NB4 (cell line): ENCODE measurements around the gene PTCH1.

Experiments used
- POLR2A ChIP-seq: IDR thresholded peaks from 2 replicates; pipeline ENCODE4 v1.6.1; 2011; ENCODE audit warnings: mild to moderate bottlenecking; ENCODE audit not compliant: insufficient read length; ENCODE audit errors: extremely low read depth
- TF ChIP-seq, protein P1 (sequence below): IDR thresholded peaks from one replicate; pipeline ENCODE4 v1.5.1; 2012; ENCODE audit warnings: low read depth, low read length

DNA sequence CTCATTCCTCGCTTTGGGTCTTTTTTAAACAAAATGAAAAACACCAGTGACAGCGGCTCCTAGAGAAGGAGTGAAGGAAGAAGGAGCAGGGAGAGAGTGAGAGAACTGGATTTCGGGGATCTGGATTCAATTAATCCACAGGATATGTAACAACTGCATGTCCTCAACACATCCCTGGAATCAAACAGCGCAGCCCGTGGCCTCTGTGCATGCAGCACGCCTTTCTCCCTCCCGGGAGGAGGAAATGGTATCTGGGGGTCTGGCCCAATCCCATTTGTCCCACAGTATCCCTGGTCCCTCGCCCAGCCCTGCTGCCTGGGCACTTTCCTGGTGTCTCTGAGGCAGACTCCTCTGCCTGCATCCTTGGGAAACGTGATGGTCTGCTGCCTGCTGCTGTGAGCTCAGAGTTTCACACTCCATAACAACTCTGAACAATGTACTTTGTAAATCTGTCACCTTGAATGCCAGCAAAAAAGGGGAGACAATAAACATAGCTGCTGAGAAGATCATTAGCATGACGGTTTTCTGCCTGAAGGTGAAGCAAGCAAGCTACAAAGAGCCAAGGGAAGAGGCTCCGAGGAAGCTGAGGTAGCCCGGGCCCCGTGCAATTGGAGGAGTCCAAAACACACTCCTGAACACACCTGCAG is 56.1 kb downstream of the PTCH1 start:
- TF ChIP-seq, protein P1, sequence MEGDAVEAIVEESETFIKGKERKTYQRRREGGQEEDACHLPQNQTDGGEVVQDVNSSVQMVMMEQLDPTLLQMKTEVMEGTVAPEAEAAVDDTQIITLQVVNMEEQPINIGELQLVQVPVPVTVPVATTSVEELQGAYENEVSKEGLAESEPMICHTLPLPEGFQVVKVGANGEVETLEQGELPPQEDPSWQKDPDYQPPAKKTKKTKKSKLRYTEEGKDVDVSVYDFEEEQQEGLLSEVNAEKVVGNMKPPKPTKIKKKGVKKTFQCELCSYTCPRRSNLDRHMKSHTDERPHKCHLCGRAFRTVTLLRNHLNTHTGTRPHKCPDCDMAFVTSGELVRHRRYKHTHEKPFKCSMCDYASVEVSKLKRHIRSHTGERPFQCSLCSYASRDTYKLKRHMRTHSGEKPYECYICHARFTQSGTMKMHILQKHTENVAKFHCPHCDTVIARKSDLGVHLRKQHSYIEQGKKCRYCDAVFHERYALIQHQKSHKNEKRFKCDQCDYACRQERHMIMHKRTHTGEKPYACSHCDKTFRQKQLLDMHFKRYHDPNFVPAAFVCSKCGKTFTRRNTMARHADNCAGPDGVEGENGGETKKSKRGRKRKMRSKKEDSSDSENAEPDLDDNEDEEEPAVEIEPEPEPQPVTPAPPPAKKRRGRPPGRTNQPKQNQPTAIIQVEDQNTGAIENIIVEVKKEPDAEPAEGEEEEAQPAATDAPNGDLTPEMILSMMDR, result no peak
- TF ChIP-seq POLR2A, result no peak
